Measurements from ENCODE around the gene PI16.

DNA sequence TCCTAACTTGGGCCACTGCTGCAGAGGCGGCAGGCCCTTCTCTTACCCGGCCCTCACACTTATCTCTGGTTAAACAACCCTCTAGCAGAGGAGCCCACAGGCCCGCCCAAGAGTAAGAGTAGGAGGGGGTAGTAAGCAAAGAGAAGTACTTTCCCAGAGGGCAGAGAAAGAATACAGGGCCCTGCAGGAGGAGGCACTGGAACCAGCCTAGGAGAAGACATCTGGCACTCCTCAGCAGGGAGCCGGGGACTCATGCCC, 21.4 kb downstream of the PI16 start:
- TF ChIP-seq, protein P1, sequence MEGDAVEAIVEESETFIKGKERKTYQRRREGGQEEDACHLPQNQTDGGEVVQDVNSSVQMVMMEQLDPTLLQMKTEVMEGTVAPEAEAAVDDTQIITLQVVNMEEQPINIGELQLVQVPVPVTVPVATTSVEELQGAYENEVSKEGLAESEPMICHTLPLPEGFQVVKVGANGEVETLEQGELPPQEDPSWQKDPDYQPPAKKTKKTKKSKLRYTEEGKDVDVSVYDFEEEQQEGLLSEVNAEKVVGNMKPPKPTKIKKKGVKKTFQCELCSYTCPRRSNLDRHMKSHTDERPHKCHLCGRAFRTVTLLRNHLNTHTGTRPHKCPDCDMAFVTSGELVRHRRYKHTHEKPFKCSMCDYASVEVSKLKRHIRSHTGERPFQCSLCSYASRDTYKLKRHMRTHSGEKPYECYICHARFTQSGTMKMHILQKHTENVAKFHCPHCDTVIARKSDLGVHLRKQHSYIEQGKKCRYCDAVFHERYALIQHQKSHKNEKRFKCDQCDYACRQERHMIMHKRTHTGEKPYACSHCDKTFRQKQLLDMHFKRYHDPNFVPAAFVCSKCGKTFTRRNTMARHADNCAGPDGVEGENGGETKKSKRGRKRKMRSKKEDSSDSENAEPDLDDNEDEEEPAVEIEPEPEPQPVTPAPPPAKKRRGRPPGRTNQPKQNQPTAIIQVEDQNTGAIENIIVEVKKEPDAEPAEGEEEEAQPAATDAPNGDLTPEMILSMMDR (IDR thresholded peaks at IDR 0.05), result no peak
- TF ChIP-seq POLR2A (IDR thresholded peaks at IDR 0.05) (no peak), EP300 (IDR thresholded peaks at IDR 0.05) (no peak)

Data from ovary (tissue), 3 donors.